Sigmoid colon (tissue), 7 donors: Measurements from ENCODE around the gene MAK. TPM values are rescaled to one million over a fixed set of nuclear protein-coding genes. Genes with fewer than 3 reads are reported as not detected.

Source experiments
- DNase-seq: peaks from one replicate; pipeline ENCODE4 v3.0.0-alpha.2; 2019
- H3K27ac ChIP-seq, 4 donors: fragments of 200-600 bp; sonication (generic); one replicate each; pipeline ENCODE4 v1.5.1; 2016 to 2019; ENCODE audit warnings: mild to moderate bottlenecking in 1 of 4
- H3K27me3 ChIP-seq, 3 donors: fragments of 200-600 bp; sonication (generic); one replicate each; pipeline ENCODE4 v1.5.1; 2019; ENCODE audit warnings: mild to moderate bottlenecking in 1 of 3
- H3K36me3 ChIP-seq, 4 donors: fragments of 200-600 bp; sonication (generic); one replicate each; pipeline ENCODE4 v1.5.1; 2016 to 2019
- H3K4me1 ChIP-seq, 4 donors: fragments of 200-600 bp; sonication (generic); one replicate each; pipeline ENCODE4 v1.5.1; 2017 to 2019
- H3K4me3 ChIP-seq, 4 donors: fragments of 200-600 bp; sonication (generic); one replicate each; pipeline ENCODE4 v1.5.1; 2017 to 2019; ENCODE audit warnings: mild to moderate bottlenecking in 2 of 4, moderate library complexity in 1 of 4
- H3K9me3 ChIP-seq, 4 donors: fragments of 200-600 bp in 3 of 4; sonication (generic) in 3 of 4; one replicate each; pipeline versions ENCODE4 v1.5.1 to v1.6.1; 2013 to 2019
- CTCF ChIP-seq, 4 experiments: fragments of 450-650 bp in 3 of 4; fragments of 200-600 bp in 1 of 4; IDR thresholded peaks; one replicate each; pipeline ENCODE4 v1.5.1; 2016 to 2019; ENCODE audit warnings: antibody characterized with exemption in 4 of 4, mild to moderate bottlenecking in 3 of 4, moderate library complexity in 2 of 4
- EP300 ChIP-seq, 4 donors: sonication (generic); formaldehyde crosslinking; IDR thresholded peaks; one replicate each; pipeline ENCODE4 v1.6.1; 2017; ENCODE audit warnings: antibody characterized with exemption in 4 of 4
- POLR2A ChIP-seq, 2 donors: fragments of 450-650 bp; IDR thresholded peaks; one replicate each; pipeline ENCODE4 v1.6.1; 2016; ENCODE audit warnings: antibody characterized with exemption in 2 of 2, mild to moderate bottlenecking in 2 of 2, moderate library complexity in 2 of 2
- POLR2AphosphoS5 ChIP-seq, 4 donors: sonication (generic); formaldehyde crosslinking; IDR thresholded peaks; one replicate each; pipeline ENCODE4 v1.6.1; 2017; ENCODE audit warnings: antibody characterized with exemption in 4 of 4
- WGBS, 2 donors: extraction: QIAGEN DNeasy Blood & Tissue Kit; methylation state at CpG; one replicate each; pipeline ENCODE4 v1.1.7; 2013; 5-methylcytosine and 5-hydroxymethylcytosine counted together
- intact Hi-C: fragments of 100-400 bp; cut with DNase I; formaldehyde crosslinking; loops from one replicate; pipeline ENCODE4 v1.15.1; 2023
- polyA plus RNA-seq, 3 donors: library from polyadenylated mRNA; stranded (reverse); fragments of 200-250 nt; gene quantifications; one replicate each; pipeline ENCODE4 v1.2.3, GENCODE V29; 2013
- total RNA-seq, 4 donors: library from RNA; depleted of rRNA; stranded (reverse); fragments of >200 nt; gene quantifications; one replicate each; pipeline ENCODE4 v1.1.0, GENCODE V29; 2016
- donor health status: healthy with polysubstance abuse.
- donor health status: Bipolar disorder and iron deficiency.
- donor health status: healthy.

Gene MAK
- total and polyA plus RNA-seq, 7 donors: 0.03 to 0.36 TPM; not detected in 5

GRCh38 chr6:10792101-10792500 lies 46.2 kb downstream of the MAK start:
- 89 to 93% methylated on average over 5 of the region's 5 CpGs for WGBS, 2 donors
- Histone ChIP-seq H3K4me1 (no peaks in the 10 kb centered on the region), H3K27ac (no peak overlapping the region), H3K36me3 (peaks cover 0 to 8% (median 0%) of the 10 kb centered on the region in 4 donors), H3K9me3 (no peaks in the 10 kb centered on the region), H3K27me3 (no peaks in the 10 kb centered on the region), H3K4me3 (no peak overlapping the region)
- DNase-seq: no peak
- intact Hi-C loops: no loop called here
- TF ChIP-seq POLR2AphosphoS5 (IDR thresholded peaks at IDR 0.05) (no peak), POLR2A (IDR thresholded peaks at IDR 0.05) (no peak), EP300 (IDR thresholded peaks at IDR 0.05) (no peak), CTCF (IDR thresholded peaks at IDR 0.05) (no peak)

- Histone ChIP-seq H3K9me3 (no peaks in the 10 kb centered on the region), H3K36me3 (peaks cover 0 to 8% (median 0%) of the 10 kb centered on the region in 4 donors), H3K4me3 (no peak overlapping the region), H3K27me3 (no peaks in the 10 kb centered on the region), H3K27ac (no peak overlapping the region), H3K4me1 (no peaks in the 10 kb centered on the region)
- intact Hi-C loops: no loop called here
- WGBS, 2 donors: 95 to 97% methylated on average over 5 of the region's 5 CpGs
- TF ChIP-seq CTCF (IDR thresholded peaks at IDR 0.05): no peak
- no peak for TF ChIP-seq POLR2A (IDR thresholded peaks at IDR 0.05)
- no peak for TF ChIP-seq EP300 (IDR thresholded peaks at IDR 0.05)
- no peak for DNase-seq
Measured at GRCh38 chr6:10791673-10792072, 46.7 kb downstream of the MAK start.

- Histone ChIP-seq H3K36me3 (peaks cover 0 to 23% (median 0%) of the 10 kb centered on the region in 4 donors), H3K4me3 (no peak overlapping the region), H3K9me3 (no peaks in the 10 kb centered on the region), H3K27ac (no peak overlapping the region), H3K27me3 (no peaks in the 10 kb centered on the region), H3K4me1 (no peaks in the 10 kb centered on the region)
- WGBS, 2 donors: 96% methylated on average over 8 of the region's 8 CpGs
- TF ChIP-seq POLR2A (IDR thresholded peaks at IDR 0.05) (no peak), EP300 (IDR thresholded peaks at IDR 0.05) (no peak), POLR2AphosphoS5 (IDR thresholded peaks at IDR 0.05) (no peak), CTCF (IDR thresholded peaks at IDR 0.05) (no peak)
- DNase-seq: no peak
- intact Hi-C loops: no loop called here
Measured at GRCh38 chr6:10779076-10779475, 59.3 kb downstream of the MAK start.

GRCh38 chr6:10778230-10778629 lies 60.1 kb downstream of the MAK start:
- Histone ChIP-seq H3K4me3 (no peak overlapping the region), H3K36me3 (peaks cover 0 to 29% (median 0%) of the 10 kb centered on the region in 4 donors), H3K27ac (no peak overlapping the region), H3K9me3 (no peaks in the 10 kb centered on the region), H3K27me3 (no peaks in the 10 kb centered on the region), H3K4me1 (no peaks in the 10 kb centered on the region)
- no peak for DNase-seq
- TF ChIP-seq EP300 (IDR thresholded peaks at IDR 0.05) (no peak), POLR2A (IDR thresholded peaks at IDR 0.05) (no peak), CTCF (IDR thresholded peaks at IDR 0.05) (no peak), POLR2AphosphoS5 (IDR thresholded peaks at IDR 0.05) (no peak)
- intact Hi-C loops: no loop called here
- 95 to 98% methylated on average over 3 of the region's 3 CpGs for WGBS, 2 donors

- no peak for TF ChIP-seq EP300 (IDR thresholded peaks at IDR 0.05)
Measured at GRCh38 chr6:10771371-10771894, 66.9 kb downstream of the MAK start.

More at GRCh38 chr6:10771371-10771894, 66.9 kb downstream of the MAK start:
- Histone ChIP-seq H3K27ac (no peak overlapping the region), H3K27me3 (no peaks in the 10 kb centered on the region), H3K4me1 (no peaks in the 10 kb centered on the region), H3K36me3 (peaks cover 0 to 53% (median 0%) of the 10 kb centered on the region in 4 donors), H3K9me3 (no peaks in the 10 kb centered on the region), H3K4me3 (no peak overlapping the region)
- intact Hi-C loops: no loop called here
- no peak for DNase-seq
- 74 to 84% methylated on average over 12 of the region's 12 CpGs for WGBS, 2 donors
